Renal pelvis (tissue), 4 donors: ENCODE measurements around the gene ZNF329. TPM values are rescaled to one million over a fixed set of nuclear protein-coding genes. Genes with fewer than 3 reads are reported as not detected.
A peak's percentile ranks its signal among the peaks of the same experiment; 100 is the strongest.

Experiments used
- DNase-seq: peaks from one replicate; pipeline ENCODE4 v3.0.0-alpha.2; 2013
- polyA plus RNA-seq, 3 donors: library from polyadenylated mRNA; unstranded; fragments of 120-200 nt; gene quantifications; one replicate each; pipeline ENCODE4 v1.2.1, GENCODE V29; 2013; ENCODE audit not compliant: insufficient read length in 3 of 3

The ZNF329 gene
- polyA plus RNA-seq, 3 donors, result 21.9 to 23.4 (median 22.0) TPM

- peak; percentile 4 for DNase-seq
Observed at GRCh38 chr19:58083021-58083420, 67.6 kb downstream of the ZNF329 start.

DNA sequence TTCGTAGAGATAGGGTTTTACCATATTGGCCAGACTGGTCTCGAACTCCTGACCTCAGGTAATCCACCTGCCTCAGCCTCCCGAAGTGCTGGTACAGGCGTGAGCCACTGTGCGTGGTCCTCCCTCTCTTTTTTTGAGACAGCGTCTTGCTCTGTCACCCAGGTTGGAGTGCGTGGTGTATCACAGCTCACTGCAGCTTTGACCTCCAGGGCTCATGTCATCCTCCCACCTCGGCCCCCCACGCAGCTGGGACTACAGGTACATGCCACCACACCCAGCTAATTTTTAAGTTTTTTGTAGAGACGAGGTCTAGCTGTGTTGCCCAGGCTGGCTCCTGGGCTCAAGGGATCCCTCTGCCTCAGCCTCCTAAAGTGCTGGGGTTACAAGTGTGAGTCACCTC, 70.8 kb downstream of the ZNF329 start:
- DNase-seq, result no peak

Other genes starting within 250 kb of the ZNF329 start
- 10 to 100 TPM; 19.9 to 41.8 (median 40.1) TPM for gene ZNF417, start 234.2 kb downstream of the ZNF329 start, polyA plus RNA-seq
- 10 to 100 TPM; 20.2 to 40.1 (median 30.0) TPM for gene ZNF418, start 215.4 kb downstream of the ZNF329 start, polyA plus RNA-seq
- gene ZNF256, start 203.1 kb downstream of the ZNF329 start, polyA plus RNA-seq, result 10 to 100 TPM in 2 of 3 donors, 1 to 10 TPM in 1; 9.0 to 11.2 (median 11.0) TPM
- 1 to 10 TPM in 2 of 3 donors, under 1 TPM in 1; 0.97 to 3.0 (median 2.8) TPM for gene C19orf18, start 176.3 kb downstream of the ZNF329 start, polyA plus RNA-seq
- gene ZNF606, start 148.0 kb downstream of the ZNF329 start, polyA plus RNA-seq, result 10 to 100 TPM; 27.9 to 32.3 (median 31.5) TPM
- 1 to 10 TPM; 6.0 to 8.0 (median 7.8) TPM for gene ZSCAN1, start 116.8 kb downstream of the ZNF329 start, polyA plus RNA-seq
- 10 to 100 TPM; 19.9 to 31.6 (median 29.9) TPM for gene ZNF135, start 91.5 kb downstream of the ZNF329 start, polyA plus RNA-seq
- gene ZSCAN18, start 52.6 kb downstream of the ZNF329 start, polyA plus RNA-seq, result 100 to 1,000 TPM; 103 to 124 (median 107) TPM
- 10 to 100 TPM; 19.1 to 24.9 (median 23.8) TPM for gene ZNF274, start 32.3 kb upstream of the ZNF329 start, polyA plus RNA-seq
- 10 to 100 TPM; 34.2 to 47.5 (median 44.4) TPM for gene ZNF544, start 78.1 kb upstream of the ZNF329 start, polyA plus RNA-seq
- gene ZNF8, start 128.2 kb upstream of the ZNF329 start, polyA plus RNA-seq, result 10 to 100 TPM in 2 of 3 donors, 1 to 10 TPM in 1; 6.6 to 10.7 (median 10.5) TPM
- gene ERVK3-1, start 154.6 kb upstream of the ZNF329 start, polyA plus RNA-seq, result 10 to 100 TPM; 53.5 to 61.2 (median 59.1) TPM
- gene ZSCAN22, start 176.2 kb upstream of the ZNF329 start, polyA plus RNA-seq, result 1 to 10 TPM; 3.8 to 4.1 (median 4.0) TPM
- gene A1BG, start 202.7 kb upstream of the ZNF329 start, polyA plus RNA-seq, result 1 to 10 TPM; 1.6 to 2.1 (median 2.0) TPM
- gene ZNF497, start 212.0 kb upstream of the ZNF329 start, polyA plus RNA-seq, result 1 to 10 TPM; 5.0 to 7.1 (median 5.5) TPM
- gene ZNF837, start 230.2 kb upstream of the ZNF329 start, polyA plus RNA-seq, result 1 to 10 TPM; 5.6 to 6.2 (median 5.8) TPM
- gene RPS5, start 236.5 kb upstream of the ZNF329 start, polyA plus RNA-seq, result 1,000 to 10,000 TPM in 2 of 3 donors, 100 to 1,000 TPM in 1; 960 to 1,160 (median 1,095) TPM
- gene RNF225, start 244.9 kb upstream of the ZNF329 start, polyA plus RNA-seq, result not detected